ENCODE measurements around the gene LRRC8D.

DNA sequence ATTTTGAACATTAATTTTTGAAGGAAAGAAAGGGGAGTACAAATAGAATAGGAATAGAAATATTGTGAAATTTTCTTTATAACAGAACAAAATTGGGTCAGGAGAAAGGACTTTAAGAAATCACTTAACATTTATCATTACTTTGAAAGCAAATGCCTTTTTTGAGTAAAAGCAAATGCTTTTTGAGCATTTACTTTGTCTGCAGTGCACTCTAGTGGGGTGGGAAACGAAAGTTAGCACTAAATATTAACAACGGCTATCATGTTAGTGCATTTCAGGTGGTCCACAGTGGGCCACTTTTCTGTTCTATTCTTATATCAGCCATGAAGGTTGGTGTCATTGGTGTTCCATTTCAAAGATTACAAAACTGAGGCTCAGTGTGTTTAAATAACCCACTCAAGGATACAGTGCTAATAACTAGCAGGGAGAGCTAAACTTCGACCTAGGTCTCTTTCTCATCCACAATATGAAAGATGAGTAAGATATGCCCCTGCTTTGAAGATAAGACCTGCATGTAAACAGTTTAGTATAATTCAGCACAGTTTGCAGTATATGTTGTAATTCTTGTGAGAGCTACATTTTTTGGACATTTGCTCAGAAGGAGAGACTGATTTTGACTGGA lies 13.4 kb downstream of the LRRC8D start:
- TF ChIP-seq, protein P1, sequence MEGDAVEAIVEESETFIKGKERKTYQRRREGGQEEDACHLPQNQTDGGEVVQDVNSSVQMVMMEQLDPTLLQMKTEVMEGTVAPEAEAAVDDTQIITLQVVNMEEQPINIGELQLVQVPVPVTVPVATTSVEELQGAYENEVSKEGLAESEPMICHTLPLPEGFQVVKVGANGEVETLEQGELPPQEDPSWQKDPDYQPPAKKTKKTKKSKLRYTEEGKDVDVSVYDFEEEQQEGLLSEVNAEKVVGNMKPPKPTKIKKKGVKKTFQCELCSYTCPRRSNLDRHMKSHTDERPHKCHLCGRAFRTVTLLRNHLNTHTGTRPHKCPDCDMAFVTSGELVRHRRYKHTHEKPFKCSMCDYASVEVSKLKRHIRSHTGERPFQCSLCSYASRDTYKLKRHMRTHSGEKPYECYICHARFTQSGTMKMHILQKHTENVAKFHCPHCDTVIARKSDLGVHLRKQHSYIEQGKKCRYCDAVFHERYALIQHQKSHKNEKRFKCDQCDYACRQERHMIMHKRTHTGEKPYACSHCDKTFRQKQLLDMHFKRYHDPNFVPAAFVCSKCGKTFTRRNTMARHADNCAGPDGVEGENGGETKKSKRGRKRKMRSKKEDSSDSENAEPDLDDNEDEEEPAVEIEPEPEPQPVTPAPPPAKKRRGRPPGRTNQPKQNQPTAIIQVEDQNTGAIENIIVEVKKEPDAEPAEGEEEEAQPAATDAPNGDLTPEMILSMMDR (IDR thresholded peaks at IDR 0.05): no peak
- TF ChIP-seq POLR2AphosphoS5 (IDR thresholded peaks at IDR 0.05): no peak
- no peak for TF ChIP-seq POLR2A (IDR thresholded peaks at IDR 0.05)

All from stomach (tissue), 4 donors.